H1 (cell line): ENCODE measurements around the gene MAP3K3. TPM values are rescaled to one million over a fixed set of nuclear protein-coding genes. Genes with fewer than 3 reads are reported as not detected.

Experiments used
- CTCF ChIA-PET: fragments of 300-600 bp; sonication (Branson Sonifier 250); formaldehyde crosslinking; loops from one replicate; lab custom pipeline; 2021; ENCODE audit not compliant: partially characterized antibody; lab: Charles Lee
- POLR2A ChIA-PET: fragments of 300-600 bp; sonication (Branson Sonifier 250); formaldehyde crosslinking; loops from one replicate; lab custom pipeline; 2021; ENCODE audit warnings: inconsistent platforms; ENCODE audit not compliant: partially characterized antibody; lab: Charles Lee
- DNase-seq, 2 experiments: peaks; one replicate each; pipeline versions ENCODE4 v3.0.0 to v3.0.0-alpha.2; 2010 to 2022; ENCODE audit warnings: low spot score in 2 of 2, low read depth in 1 of 2, mixed read lengths in 1 of 2
- FAIRE-seq: peaks from 2 replicates; lab custom pipeline; 2011; peaks lifted over from hg19 to GRCh38; lab: Jason Lieb, UNC
- H2AFZ ChIP-seq: 2 replicates; pipeline ENCODE4 v1.8.1; 2012; ENCODE audit warnings: low read length, inconsistent platforms
- H2AK5ac ChIP-seq: 2 replicates; pipeline ENCODE4 v1.6.1; 2013; ENCODE audit warnings: low read depth, low read length
- H2BK120ac ChIP-seq: replicated peaks from 2 replicates; pipeline ENCODE3; 2013; ENCODE audit warnings: low read depth, low read length, inconsistent platforms
- H2BK12ac ChIP-seq: 2 replicates; pipeline ENCODE4 v1.6.1; 2013; ENCODE audit warnings: low read depth, low read length
- H2BK15ac ChIP-seq: 2 replicates; pipeline ENCODE4 v1.6.1; 2013; ENCODE audit warnings: low read length
- H2BK20ac ChIP-seq: 2 replicates; pipeline ENCODE4 v1.6.1; 2013; ENCODE audit warnings: low read length
- H2BK5ac ChIP-seq: 2 replicates; pipeline ENCODE4 v1.6.1; 2013; ENCODE audit warnings: low read depth, low read length
- H3K14ac ChIP-seq: 2 replicates; pipeline ENCODE4 v1.6.1; 2013; ENCODE audit warnings: inconsistent platforms; ENCODE audit not compliant: insufficient read length
- H3K18ac ChIP-seq: 2 replicates; pipeline ENCODE4 v1.6.1; 2013; ENCODE audit warnings: low read length; ENCODE audit errors: extremely low read depth
- H3K23ac ChIP-seq: 2 replicates; pipeline ENCODE4 v1.6.1; 2013; ENCODE audit warnings: inconsistent platforms; ENCODE audit not compliant: insufficient read length
- H3K23me2 ChIP-seq: 2 replicates; pipeline ENCODE4 v1.6.1; 2013; ENCODE audit warnings: low read depth, low read length
- H3K27ac ChIP-seq: 2 replicates; pipeline ENCODE4 v1.6.1; 2011; ENCODE audit warnings: low read depth, low read length, inconsistent platforms
- H3K27me3 ChIP-seq, 4 experiments: replicated peaks in 1 of 4; 1 replicate in 1 of 4; 2 replicates in 3 of 4; pipeline versions ENCODE4 v1.6.1 to v1.8.1; 2011 to 2013; ENCODE audit warnings: low read length in 3 of 4, mild to moderate bottlenecking in 3 of 4, inconsistent platforms in 2 of 4, mixed read lengths in 2 of 4, moderate library complexity in 1 of 4; ENCODE audit not compliant: control insufficient read depth in 3 of 4, insufficient read depth in 3 of 4; ENCODE audit errors: extremely low read depth in 1 of 4
- H3K36me3 ChIP-seq, 4 experiments: 2 replicates each; pipeline versions ENCODE4 v1.6.1 to v1.8.1; 2011 to 2013; ENCODE audit warnings: mild to moderate bottlenecking in 4 of 4, low read length in 3 of 4, moderate library complexity in 2 of 4, control low read depth in 1 of 4, inconsistent platforms in 1 of 4; ENCODE audit not compliant: insufficient read depth in 4 of 4, control insufficient read depth in 2 of 4
- H3K4ac ChIP-seq: replicated peaks from 2 replicates; pipeline ENCODE3; 2013; ENCODE audit warnings: low read length, low read depth, mixed read lengths, inconsistent platforms; ENCODE audit not compliant: insufficient read length
- H3K4me1 ChIP-seq, 4 experiments: replicated peaks in 1 of 4; 1 replicate in 1 of 4; 2 replicates in 3 of 4; pipeline versions ENCODE4 v1.6.1 to v1.8.1; 2011 to 2013; ENCODE audit warnings: low read length in 3 of 4, inconsistent platforms in 2 of 4, mixed read lengths in 1 of 4; ENCODE audit not compliant: insufficient read depth in 4 of 4, control insufficient read depth in 3 of 4
- H3K4me2 ChIP-seq, 2 experiments: 2 replicates each; pipeline versions ENCODE4 v1.6.1 to v1.8.1; 2011 to 2013; ENCODE audit warnings: low read depth in 2 of 2, low read length in 2 of 2, control low read depth in 1 of 2, inconsistent platforms in 1 of 2, mild to moderate bottlenecking in 1 of 2; ENCODE audit not compliant: insufficient read depth in 1 of 2
- H3K4me3 ChIP-seq, 4 experiments: fragments of 200-600, 300-600 bp in 1 of 4; sonication (generic), shearing (Covaris generic), sonication (Bioruptor Twin) in 1 of 4; 2 replicates each; pipeline versions ENCODE4 v1.5.1 to v1.8.1; 2011 to 2016; ENCODE audit warnings: low read length in 4 of 4, low read depth in 3 of 4, control low read depth in 2 of 4, inconsistent platforms in 2 of 4, mild to moderate bottlenecking in 2 of 4, mixed read lengths in 1 of 4, moderate library complexity in 1 of 4; ENCODE audit not compliant: insufficient read depth in 2 of 4; ENCODE audit errors: extremely low read depth in 1 of 4
- H3K56ac ChIP-seq: replicated peaks from 2 replicates; pipeline ENCODE3; 2013; ENCODE audit warnings: low read depth, mild to moderate bottlenecking, mixed read lengths, low read length, inconsistent platforms; ENCODE audit not compliant: insufficient read length
- H3K79me1 ChIP-seq: 2 replicates; pipeline ENCODE4 v1.6.1; 2013; ENCODE audit warnings: low read depth, low read length, control low read depth
- H3K79me2 ChIP-seq, 2 experiments: 2 replicates each; pipeline versions ENCODE4 v1.6.1 to v1.8.1; 2012 to 2013; ENCODE audit warnings: low read length in 2 of 2, mild to moderate bottlenecking in 2 of 2, inconsistent platforms in 1 of 2; ENCODE audit not compliant: insufficient read depth in 2 of 2, control insufficient read depth in 1 of 2
- H3K9ac ChIP-seq, 4 experiments: replicated peaks in 1 of 4; 1 replicate in 1 of 4; 2 replicates in 3 of 4; pipeline versions ENCODE4 v1.6.1 to v1.8.1; 2011 to 2013; ENCODE audit warnings: low read depth in 3 of 4, low read length in 3 of 4, control low read depth in 2 of 4, mild to moderate bottlenecking in 2 of 4, moderate library complexity in 2 of 4, inconsistent platforms in 1 of 4; ENCODE audit errors: extremely low read depth in 1 of 4
- H3K9me3 ChIP-seq, 2 experiments: 2 replicates each; pipeline versions ENCODE4 v1.6.1 to v1.8.1; 2012 to 2013; ENCODE audit warnings: mild to moderate bottlenecking in 2 of 2, moderate library complexity in 2 of 2, control low read depth in 1 of 2, inconsistent platforms in 1 of 2, low read depth in 1 of 2, low read length in 1 of 2, mixed read lengths in 1 of 2; ENCODE audit not compliant: insufficient read depth in 2 of 2
- H4K20me1 ChIP-seq, 2 experiments: replicated peaks in 1 of 2; 2 replicates each; pipeline versions ENCODE3 to v1.8.1; 2011 to 2013; ENCODE audit warnings: inconsistent platforms in 2 of 2, low read length in 2 of 2, mild to moderate bottlenecking in 1 of 2; ENCODE audit not compliant: insufficient read depth in 2 of 2, control insufficient read depth in 1 of 2
- H4K5ac ChIP-seq: 2 replicates; pipeline ENCODE4 v1.6.1; 2013; ENCODE audit warnings: low read length, low read depth, mixed read lengths, inconsistent platforms; ENCODE audit not compliant: insufficient read length
- H4K8ac ChIP-seq: 2 replicates; pipeline ENCODE4 v1.8.0; 2013; ENCODE audit warnings: mild to moderate bottlenecking, moderate library complexity, low read length, inconsistent platforms; ENCODE audit not compliant: insufficient read depth; ENCODE audit errors: extremely low read depth
- H4K91ac ChIP-seq: replicated peaks from 2 replicates; pipeline ENCODE3; 2013; ENCODE audit warnings: low read length, mixed read lengths, inconsistent platforms; ENCODE audit not compliant: insufficient read length
- FOSL1 ChIP-seq: IDR thresholded peaks from 2 replicates; pipeline ENCODE4 v1.6.1; 2011; ENCODE audit warnings: mild to moderate bottlenecking, low read depth, low read length, moderate library complexity; ENCODE audit not compliant: insufficient read depth
- POLR2AphosphoS5 ChIP-seq: IDR thresholded peaks from 2 replicates; pipeline ENCODE4 v1.6.1; 2011; ENCODE audit warnings: low read depth, low read length
- WGBS, 2 experiments: shearing (Covaris generic) in 1 of 2; methylation state at CpG; one replicate each; pipeline versions ENCODE4 v1.1.6 to v1.1.7; 2013 to 2015; ENCODE audit warnings: low lambda C conversion rate in 2 of 2, mixed read lengths in 2 of 2, inconsistent platforms in 1 of 2, low coverage in 1 of 2, missing lambda C conversion rate in 1 of 2; ENCODE audit not compliant: insufficient replicate concordance in 2 of 2, insufficient coverage in 1 of 2, insufficient read length in 1 of 2; ENCODE audit errors: extremely low coverage in 1 of 2, missing lambda C conversion rate in 1 of 2; 5-methylcytosine and 5-hydroxymethylcytosine counted together
- polyA plus RNA-seq, 7 experiments: library from polyadenylated mRNA; depleted of rRNA in 3 of 7; stranded (reverse) in 5 of 7; unstranded in 2 of 7; fragments of >200 nt in 5 of 7; fragments of 200-250 nt in 2 of 7; gene quantifications; 1 replicate in 5 of 7; 2 replicates in 1 of 7; 4 replicates in 1 of 7; pipeline versions ENCODE4 v1.2.1 to v1.2.3, GENCODE V29; 2011 to 2013; ENCODE audit warnings: missing spikeins in 2 of 7, mixed read lengths in 2 of 7
- total RNA-seq: library from RNA; stranded (reverse); fragmentation: NEBNext Ultra II Directional; extraction: Animal tissue kit (Norgen Biotek cat#: 25700); gene quantifications from 2 replicates; pipeline ENCODE4 v1.2.1, GENCODE V29; 2021

The MAP3K3 gene
- total and polyA plus RNA-seq, 2 of the 8 experiments (the other 6 are each of a cell fraction or from before 2014, with no cell fraction given): 10.3 to 21.0 TPM

GRCh38 chr17:63695889-63696288 is 73.7 kb downstream of the MAP3K3 start:
- FAIRE-seq (no peak), DNase-seq (no peak)
- Histone ChIP-seq H3K9me3 (no peaks in the 10 kb centered on the region), H3K23ac (no peak overlapping the region), H4K91ac (no peak overlapping the region), H2BK12ac (no peak overlapping the region), H3K56ac (no peak overlapping the region), H3K14ac (no peak overlapping the region), H3K36me3 (peaks cover 0 to 10% (median under 1%) of the 10 kb centered on the region in 4 experiments; a peak in 4 of 8 replicates), H3K27me3 (no peaks in the 10 kb centered on the region), H3K18ac (no peak overlapping the region), H3K23me2 (peaks cover 12% of the 10 kb centered on the region; the same call in 1 of the 2 replicates), H2BK20ac (no peak overlapping the region), H3K4me1 (peaks cover 0 to 19% (median 9%) of the 10 kb centered on the region in 4 experiments; a peak in 5 of 7 replicates), H2BK120ac (no peak overlapping the region), H2AK5ac (no peak overlapping the region), H3K9ac (no peak overlapping the region), H4K8ac (no peak overlapping the region), H3K4ac (no peak overlapping the region), H3K4me2 (no peak overlapping the region), H2AFZ (no peak overlapping the region), H3K79me2 (no peaks in the 10 kb centered on the region), H3K79me1 (no peaks in the 10 kb centered on the region), H4K20me1 (peaks cover 3 to 6% of the 10 kb centered on the region in 2 experiments), H3K4me3 (no peak overlapping the region), H2BK5ac (no peak overlapping the region), H3K27ac (no peak overlapping the region), H4K5ac (no peak overlapping the region), H2BK15ac (no peak overlapping the region)
- POLR2A ChIA-PET: interaction anchor here (1.0 to 1.8 kb wide), 4 partner anchors 19 to 74 kb away, joined by 3 to 4 read pairs (median 3); partner anchors contain the start of gene MAP3K3
- TF ChIP-seq POLR2AphosphoS5 (0 out of 2 replicates have a peak, but pooled peaks have one; percentile 35), FOSL1 (no peak)
- 88% methylated on average over 6 of the region's 6 CpGs; no CpG with 5 or more reads in 1 of the 2 experiments for WGBS, 2 experiments
- CTCF ChIA-PET: interaction anchor here (0.8 to 7.3 kb wide), 14 partner anchors 8 to 270 kb away, joined by 3 to 65 read pairs (median 6); no protein-coding TSS in a partner anchor
